Ramos (cell line): ENCODE measurements around the gene CENATAC.
"Not testable (repeated sequence)": the region's sequence is repeated elsewhere in the genome, so short reads cannot be mapped to it uniquely, and the experiment has no call there.

Experiments
- in situ Hi-C: fragments of 300-500 bp; cut with MboI; formaldehyde crosslinking; loops from one replicate; pipeline ENCODE4 v1.14.3; 2022; ENCODE audit warnings: low sequenced_read_pairs; ENCODE audit not compliant: unreplicated experiment

Gene CENATAC, protein sequence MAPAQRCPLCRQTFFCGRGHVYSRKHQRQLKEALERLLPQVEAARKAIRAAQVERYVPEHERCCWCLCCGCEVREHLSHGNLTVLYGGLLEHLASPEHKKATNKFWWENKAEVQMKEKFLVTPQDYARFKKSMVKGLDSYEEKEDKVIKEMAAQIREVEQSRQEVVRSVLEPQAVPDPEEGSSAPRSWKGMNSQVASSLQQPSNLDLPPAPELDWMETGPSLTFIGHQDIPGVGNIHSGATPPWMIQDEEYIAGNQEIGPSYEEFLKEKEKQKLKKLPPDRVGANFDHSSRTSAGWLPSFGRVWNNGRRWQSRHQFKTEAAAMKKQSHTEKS

DNA sequence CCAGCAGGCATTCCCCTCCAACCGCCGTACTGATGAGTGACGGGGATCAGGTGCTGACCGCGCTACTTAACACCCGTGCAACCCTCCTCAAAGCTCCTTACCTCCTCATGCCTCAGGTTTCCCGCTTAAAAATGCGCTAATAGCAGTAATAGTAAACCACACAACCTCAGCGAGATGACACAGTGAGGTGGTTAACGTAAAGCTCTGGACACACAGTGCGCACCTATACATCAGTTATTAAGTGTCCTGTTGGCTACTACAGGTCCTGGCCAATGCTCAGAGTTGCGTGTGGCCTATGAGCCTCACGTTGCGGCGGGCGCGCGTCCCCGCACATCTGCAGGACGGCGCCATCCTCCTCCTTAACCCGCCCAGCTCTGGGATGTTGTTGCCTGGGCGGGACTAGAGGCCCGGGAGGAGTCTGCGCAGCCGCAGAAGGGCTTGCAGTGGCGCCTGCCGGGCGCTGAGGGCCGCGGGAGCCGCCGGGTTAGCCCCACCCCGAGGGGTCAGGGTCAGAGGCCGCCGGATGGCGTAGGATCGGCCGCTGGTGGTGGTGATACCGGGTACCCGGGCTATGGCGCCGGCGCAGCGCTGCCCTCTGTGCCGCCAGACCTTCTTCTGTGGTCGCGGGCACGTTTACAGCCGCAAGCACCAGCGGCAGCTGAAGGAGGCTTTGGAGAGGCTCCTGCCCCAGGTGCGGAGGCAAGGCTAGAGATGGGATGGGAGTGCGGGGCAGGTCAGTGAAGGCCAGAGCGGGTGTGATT lies at the start of gene CENATAC:
Gene CENATAC, plus strand, starts transcription at position 512 of the 761 bp plus-strand sequence. Its CDS starts 60 bp downstream, at position 572.
- in situ Hi-C loops, result no loop called here

DNA sequence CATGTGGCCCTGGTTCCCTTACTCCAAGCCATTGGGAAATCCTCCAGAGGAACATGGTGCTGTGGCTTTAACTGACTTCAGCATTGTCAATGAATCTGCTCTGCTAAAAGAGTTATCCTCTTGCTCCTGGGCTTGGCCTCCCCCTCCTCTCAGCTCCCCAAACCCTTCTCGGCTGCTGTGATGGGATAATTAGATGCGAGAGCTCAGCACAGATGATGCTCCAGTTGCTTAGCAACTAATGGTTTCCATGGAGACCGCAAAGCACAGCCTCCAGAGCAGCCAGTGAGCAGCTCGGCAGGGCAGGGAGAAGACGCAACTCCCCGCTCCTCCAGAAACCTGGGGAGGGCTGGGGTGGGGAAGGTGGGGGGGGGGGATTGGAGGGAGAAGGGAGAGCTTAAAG lies 44.7 kb upstream of the CENATAC start:
- in situ Hi-C loops, result no loop called here

DNA sequence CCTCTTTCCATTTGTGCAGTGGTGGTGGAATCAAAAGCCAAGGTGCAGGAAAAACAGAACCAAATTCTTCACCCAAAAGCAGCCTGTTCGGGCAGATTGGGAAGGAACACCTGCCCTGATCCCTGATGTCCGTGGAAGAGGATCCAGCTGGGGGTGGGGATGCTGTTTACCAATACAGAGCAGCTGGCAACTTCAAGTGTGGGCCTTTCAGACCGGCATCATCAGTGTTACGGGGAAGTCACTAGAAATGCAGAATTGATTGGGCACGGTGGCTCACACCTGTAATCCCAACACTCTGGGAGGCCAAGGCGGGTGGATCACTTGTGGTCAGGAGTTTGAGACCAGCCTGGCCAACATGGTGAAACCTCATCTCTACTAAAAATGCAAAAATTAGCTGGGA lies 44.0 kb upstream of the CENATAC start:
- in situ Hi-C loops, result not testable (repeated sequence)

DNA sequence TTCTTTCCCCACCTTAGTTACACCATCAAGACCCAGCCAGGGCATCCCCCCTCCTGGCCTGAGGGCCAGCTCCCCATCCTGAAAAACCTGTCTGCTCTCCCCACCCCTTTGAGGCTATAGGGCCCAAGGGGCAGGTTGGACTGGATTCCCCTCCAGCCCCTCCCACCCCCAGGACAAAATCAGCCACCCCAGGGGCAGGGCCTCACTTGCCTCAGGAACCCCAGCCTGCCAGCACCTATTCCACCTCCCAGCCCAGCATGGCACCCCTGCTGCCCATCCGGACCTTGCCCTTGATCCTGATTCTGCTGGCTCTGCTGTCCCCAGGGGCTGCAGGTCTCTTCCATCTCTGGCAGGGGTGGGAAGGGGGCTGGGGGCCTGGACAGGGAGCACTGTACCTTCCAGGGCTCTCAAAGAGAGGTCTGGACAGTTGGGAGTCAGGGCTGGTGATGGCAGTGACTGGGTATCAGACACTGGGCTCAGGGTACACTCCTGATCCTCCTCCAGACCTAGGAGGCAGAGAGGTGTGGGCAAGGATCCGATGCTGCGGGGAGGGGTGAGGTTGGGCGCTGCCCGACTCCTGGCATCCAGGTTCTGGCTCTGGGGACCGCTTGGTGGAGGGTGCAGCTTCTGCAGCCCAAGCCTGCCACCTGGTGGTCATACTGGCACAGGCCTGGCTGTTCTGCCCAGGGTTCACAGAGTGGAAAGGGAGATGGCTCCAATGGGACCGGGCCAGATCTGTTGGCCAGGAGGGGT lies 41.7 kb upstream of the CENATAC start, which contains the start of gene UPK2:
Gene UPK2, plus strand, starts transcription at position 205 of the 753 bp plus-strand sequence. Its CDS starts 53 bp downstream, at position 258.
- in situ Hi-C loops, result loop anchor here (5.0 kb wide), 2 partner anchors 49 to 264 kb away; no protein-coding TSS in a partner anchor

DNA sequence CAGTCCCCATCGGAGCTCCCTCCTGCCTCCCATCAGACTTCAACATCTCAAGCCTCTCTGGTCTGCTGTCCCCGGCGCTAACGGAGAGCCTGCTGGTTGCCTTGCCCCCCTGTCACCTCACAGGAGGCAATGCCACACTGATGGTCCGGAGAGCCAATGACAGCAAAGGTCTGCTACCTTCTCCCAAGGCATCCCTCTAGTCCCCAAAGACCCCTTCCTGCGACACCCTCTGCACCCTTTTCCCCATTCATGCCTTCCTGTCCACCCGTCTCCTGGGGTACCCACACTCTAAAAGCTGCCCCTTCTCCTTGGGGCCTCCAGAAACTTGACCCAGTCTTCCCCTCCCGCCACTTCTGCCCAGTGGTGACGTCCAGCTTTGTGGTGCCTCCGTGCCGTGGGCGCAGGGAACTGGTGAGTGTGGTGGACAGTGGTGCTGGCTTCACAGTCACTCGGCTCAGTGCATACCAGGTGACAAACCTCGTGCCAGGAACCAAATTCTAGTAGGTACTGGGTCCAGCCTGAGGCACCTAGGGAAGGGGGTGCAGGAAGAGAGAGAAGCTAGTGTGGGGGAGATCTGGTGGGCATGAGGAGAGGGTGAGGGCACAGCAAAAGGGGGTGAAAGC lies 41.0 kb upstream of the CENATAC start:
- in situ Hi-C loops, result loop anchor here (5.0 kb wide), 2 partner anchors 50 to 265 kb away; no protein-coding TSS in a partner anchor

DNA sequence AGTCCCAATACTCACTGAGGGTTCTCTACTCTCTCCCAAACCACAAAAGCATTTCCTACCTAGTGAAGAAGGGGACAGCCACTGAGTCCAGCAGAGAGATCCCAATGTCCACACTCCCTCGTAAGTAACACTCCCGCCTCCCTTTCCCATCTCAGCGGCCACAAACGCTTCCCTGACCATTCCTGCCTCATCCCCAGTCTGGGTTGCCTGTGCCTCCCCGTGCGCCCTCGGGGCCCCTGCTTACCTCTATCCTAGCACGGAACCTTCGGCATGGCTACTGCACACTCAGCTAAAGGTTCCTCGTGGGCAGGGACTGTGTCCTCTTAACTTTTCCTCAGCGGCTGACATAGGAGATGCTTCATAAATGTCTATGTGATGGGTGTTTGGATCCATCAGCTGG lies 40.4 kb upstream of the CENATAC start:
- in situ Hi-C loops, result loop anchor here (5.0 kb wide), 2 partner anchors 50 to 265 kb away; no protein-coding TSS in a partner anchor

DNA sequence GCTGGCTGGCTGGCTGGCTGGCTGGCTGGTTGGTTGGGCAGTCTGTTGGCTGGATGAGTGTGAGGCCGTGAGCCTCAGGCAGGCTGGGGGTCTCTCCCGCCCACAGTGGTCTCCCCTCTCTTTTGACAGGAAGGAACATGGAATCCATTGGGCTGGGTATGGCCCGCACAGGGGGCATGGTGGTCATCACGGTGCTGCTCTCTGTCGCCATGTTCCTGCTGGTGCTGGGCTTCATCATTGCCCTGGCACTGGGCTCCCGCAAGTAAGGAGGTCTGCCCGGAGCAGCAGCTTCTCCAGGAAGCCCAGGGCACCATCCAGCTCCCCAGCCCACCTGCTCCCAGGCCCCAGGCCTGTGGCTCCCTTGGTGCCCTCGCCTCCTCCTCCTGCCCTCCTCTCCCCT lies 40.0 kb upstream of the CENATAC start:
- in situ Hi-C loops, result loop anchor here (5.0 kb wide), 2 partner anchors 51 to 266 kb away; no protein-coding TSS in a partner anchor

DNA sequence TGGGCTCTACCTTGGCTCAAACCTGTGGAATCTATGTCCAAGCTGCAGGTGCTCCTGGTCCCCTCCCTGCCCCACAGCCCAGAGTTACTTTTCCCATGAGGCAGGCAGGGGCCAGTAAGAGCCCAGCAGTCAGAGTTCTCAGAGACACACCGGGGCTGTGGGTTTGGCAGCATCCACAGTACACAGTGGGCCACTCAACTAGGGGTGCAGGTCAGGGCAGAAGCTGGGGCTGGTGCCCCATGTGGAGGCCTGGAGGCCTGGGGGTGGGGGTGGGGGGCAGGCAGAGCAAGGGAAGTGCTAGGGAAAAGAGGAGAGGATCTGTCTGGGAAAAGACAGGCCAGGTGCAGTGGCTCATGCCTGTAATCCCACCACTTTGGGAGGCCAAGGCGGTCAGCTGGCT lies 39.4 kb upstream of the CENATAC start:
- in situ Hi-C loops, result loop anchor here (5.0 kb wide), 2 partner anchors 51 to 266 kb away; no protein-coding TSS in a partner anchor

DNA sequence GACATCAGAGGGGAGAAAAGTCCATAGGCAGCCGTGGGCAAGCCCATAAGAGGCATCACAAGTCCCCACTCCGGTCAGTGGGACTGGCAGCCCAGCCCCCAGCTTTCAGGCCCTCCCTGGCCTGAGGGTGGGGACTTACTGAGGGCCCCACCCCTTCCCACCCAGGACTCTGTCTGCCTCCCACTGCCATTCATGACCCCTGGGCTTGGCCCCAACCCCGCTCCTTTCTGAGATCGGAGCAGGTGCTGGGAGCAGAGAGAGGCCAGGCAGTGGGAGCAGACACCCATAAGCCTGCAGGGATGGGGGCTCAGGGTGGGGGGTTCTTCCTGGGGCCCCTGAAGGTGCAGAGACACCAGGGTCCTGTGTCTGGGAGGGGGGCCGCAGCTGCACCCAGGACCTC lies 36.7 kb upstream of the CENATAC start:
- in situ Hi-C loops, result no loop called here

DNA sequence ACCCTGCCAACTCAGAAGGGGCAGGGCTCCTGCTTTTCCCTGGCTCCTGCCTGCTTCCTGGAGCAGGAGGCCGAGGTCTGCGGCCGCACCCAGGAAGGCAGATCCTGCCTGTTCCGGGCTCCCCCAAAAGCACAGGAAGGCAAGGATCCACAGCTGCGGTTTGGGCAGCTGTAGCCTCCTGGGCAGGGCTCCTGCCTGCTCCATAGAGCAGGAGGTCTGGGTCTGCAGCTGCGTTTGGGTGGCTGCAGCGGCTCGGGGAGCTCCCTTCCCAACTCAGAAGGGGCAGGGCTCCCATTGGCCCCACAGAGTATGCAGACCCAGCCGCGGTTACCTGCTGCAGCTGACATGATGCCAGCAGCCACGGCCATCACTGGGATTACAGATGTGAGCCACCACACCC lies 36.3 kb upstream of the CENATAC start:
- in situ Hi-C loops, result no loop called here

DNA sequence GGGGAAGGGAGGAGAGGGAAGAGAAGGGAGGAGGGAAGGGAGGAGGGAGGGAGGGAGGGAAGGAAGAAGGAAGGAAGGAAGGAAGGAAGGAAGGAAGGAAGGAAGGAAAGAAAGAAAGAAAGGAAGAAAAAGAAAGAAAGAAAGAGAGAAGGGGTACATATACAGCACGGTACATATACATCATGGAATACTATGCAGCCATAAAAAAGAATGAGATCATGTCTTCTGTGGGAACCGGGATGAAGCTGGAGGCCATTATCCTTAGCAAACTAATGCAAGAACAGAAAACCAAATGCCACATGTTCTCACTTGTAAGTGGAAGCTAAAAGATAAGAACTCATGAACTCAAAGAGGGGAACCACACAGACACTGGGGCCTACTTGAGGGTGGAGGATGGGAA lies 28.4 kb upstream of the CENATAC start:
- in situ Hi-C loops, result not testable (repeated sequence)

DNA sequence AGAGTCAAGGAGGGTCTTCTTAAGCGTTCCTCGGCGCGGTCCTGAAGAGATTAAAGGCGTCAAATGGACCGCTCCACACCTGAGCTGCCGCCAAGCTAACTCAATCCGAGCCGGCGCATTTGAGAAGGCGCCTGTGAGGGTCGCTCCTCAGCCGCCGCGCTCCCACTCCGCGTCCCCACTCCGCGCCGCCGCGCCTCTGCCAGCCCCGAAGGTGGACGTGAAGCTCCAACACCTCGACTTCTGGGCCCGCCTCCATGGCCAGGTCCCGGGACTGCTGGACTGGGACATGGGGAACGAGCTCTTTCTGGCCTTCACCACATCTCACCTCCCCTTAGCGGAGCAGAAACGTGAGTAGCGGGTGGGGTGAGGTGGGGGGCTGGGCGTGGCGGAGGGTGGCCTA lies 26.3 kb upstream of the CENATAC start, which contains the start of gene FOXR1:
Gene FOXR1, plus strand, starts transcription at position 116 of the 400 bp plus-strand sequence. Its CDS starts 171 bp downstream, at position 287.
- in situ Hi-C loops, result no loop called here

DNA sequence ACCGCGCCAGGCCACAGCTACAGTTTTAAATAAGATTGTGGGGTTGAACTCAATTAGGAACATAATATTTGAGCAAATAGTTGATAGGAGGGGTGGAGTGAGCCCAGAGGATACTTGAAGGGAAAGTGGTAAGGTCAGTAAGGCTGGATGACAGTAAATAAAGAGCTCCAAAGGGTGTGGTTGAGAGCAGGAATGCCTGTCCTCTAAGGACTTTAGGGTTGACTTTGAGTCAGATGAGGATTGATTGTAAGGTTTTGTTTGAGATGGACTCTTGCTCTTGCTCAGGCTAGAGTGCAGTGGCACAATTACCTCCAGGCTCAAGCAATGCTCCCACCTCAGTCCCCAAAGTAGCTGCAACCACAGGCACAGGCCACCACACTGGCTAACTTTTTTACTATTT lies 24.0 kb upstream of the CENATAC start:
- in situ Hi-C loops, result no loop called here

DNA sequence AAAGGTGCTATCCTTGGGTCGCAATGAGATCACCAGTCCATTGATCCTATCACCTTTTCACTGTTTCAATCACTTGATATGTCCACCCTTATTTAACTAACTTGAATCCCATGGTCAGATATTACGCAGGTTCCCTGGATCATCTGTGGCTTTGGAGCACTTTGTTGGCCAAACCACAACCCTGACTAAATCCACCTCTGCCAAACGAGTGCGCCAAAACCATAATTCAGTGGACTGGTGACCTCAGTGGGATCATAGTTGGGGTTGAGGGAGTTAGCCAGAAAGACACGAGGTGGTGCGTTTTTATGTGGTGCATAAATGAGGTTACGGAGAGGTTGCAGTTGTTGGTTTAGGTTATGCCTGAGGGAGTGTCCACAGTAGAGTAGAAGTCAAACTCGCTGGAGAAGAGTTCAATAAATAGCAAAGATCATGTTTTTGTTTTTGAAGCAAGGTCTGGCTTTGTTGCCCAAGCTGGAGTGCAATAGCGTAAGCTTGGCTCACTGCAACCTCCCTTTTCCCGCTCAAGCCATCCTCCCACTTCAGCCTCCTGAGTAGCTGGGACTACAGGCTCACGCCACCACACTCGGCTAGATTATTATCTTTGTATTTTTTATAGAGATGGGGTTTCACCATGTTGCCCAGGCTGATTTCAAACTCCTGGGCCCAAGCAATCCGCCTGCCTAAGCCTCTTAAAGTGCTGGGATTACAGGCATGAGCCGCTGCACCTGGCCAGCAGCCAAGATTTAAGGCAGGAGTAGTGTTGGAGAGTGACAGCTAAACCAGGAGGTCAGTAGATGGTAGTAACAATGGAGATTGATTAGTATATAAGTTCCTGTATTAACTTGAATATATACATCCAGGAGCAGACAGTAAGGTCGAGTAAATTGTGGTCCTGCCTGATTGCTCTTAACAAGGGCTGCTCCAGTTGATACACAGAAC lies 21.9 kb upstream of the CENATAC start:
- in situ Hi-C loops, result no loop called here

DNA sequence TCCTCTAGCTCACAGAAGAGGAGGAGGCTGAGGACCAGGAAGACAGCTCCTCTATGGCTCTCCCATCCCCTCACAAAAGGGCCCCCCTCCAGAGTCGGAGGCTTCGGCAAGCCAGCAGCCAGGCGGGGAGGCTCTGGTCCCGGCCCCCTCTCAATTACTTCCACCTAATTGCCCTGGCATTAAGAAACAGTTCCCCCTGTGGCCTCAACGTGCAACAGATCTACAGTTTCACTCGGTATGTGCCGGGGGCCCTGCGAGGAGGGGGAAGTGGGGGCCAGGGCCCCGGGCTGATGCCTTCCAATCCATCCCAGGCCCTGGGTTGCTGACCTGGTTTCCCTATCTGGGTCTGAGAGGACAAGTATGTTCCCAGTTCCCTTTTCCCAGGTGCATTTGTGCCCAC lies 18.5 kb upstream of the CENATAC start:
- in situ Hi-C loops, result no loop called here

DNA sequence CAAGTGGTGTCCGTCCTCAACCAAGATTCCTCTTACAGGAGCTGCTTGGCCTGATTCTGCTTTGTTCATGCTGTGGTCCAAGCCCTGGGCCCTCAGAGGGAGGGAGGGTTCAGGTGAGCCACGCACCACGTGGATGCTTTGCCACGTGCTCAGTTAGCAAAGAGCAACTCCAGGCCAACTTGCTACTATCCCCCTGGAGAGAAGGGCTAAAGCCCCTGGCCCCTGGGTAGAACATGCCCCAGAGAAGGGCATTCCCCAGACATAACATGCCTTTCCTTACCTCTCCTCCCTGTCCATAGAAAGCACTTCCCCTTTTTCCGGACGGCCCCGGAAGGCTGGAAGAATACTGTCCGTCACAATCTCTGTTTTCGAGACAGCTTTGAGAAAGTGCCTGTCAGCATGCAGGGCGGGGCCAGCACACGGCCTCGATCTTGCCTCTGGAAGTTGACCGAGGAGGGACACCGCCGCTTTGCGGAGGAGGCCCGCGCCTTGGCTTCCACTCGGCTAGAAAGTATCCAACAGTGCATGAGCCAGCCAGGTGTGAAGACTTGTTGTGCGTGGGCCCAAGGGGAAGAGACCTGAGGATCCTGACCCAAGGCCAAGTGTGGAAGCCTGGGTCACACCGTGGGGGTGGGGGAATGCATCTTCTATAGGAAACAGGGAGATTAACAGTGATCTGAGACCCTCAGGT lies 17.6 kb upstream of the CENATAC start:
- in situ Hi-C loops, result no loop called here

DNA sequence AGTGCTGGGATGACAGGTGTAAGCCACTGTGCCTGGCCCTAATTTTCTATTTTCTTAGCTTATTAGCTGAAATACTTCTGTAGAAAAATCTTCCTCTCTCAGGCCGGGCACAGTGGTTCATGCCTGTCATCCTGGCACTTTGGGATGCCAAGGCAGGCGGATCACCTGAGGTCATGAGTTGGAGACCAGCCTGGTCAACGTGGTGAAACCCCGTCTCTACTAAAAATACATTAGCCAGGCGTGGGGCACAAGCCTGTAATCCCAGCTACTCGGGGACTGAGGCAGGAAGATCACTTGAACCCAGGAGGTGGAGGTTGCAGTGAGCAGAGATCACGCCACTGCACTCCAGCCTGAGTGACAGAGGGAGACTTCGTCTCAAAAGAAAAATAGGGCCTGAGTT lies 13.6 kb upstream of the CENATAC start:
- in situ Hi-C loops, result not testable (repeated sequence)

DNA sequence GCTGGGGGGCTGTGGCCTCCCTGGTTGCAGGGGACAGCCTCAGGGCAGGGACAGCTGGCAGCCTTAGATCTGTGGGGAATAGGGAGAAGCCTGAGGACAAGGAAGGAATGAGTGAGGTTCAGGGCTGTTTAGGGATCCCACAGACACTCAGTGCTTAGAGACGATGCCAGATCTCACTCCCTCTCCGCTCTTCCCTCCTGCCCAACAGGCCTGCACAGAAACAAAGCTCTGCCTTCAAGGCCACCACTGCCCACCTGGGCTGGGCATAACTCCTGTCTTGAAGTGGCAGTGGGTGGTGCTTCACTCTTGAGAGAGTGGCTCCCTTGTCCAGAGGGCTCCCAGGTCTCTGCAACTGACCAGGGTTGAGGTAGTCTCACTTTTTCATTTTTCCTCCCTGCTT lies 13.1 kb upstream of the CENATAC start:
- in situ Hi-C loops, result no loop called here
